GM21423 (cell line): ENCODE data around the gene CPPED1.
A peak's percentile ranks its signal among the peaks of the same experiment; 100 is the strongest.

ENCODE experiments used
- ATAC-seq: cut with Tn5 transposase; IDR thresholded peaks from one replicate; pipeline ENCODE4 v1.9.1; 2021; ENCODE audit warnings: mild to moderate bottlenecking, moderate library complexity; ENCODE audit not compliant: unreplicated experiment

Gene CPPED1

GRCh38 chr16:12613131-12613991 lies 190.3 kb downstream of the CPPED1 start:
- ATAC-seq = peak; percentile 77

GRCh38 chr16:12612598-12613101 lies 191.0 kb downstream of the CPPED1 start:
- no peak for ATAC-seq

GRCh38 chr16:12611916-12612597 lies 191.6 kb downstream of the CPPED1 start:
- ATAC-seq = no peak

GRCh38 chr16:12611006-12611477 lies 192.6 kb downstream of the CPPED1 start:
- ATAC-seq = no peak

- ATAC-seq = no peak
These were observed 193.6 kb downstream of the CPPED1 start for GRCh38 chr16:12609937-12610699.
